NK-92 (cell line): Measurements from ENCODE around the gene DLG3.

ENCODE experiments used
- DNase-seq: peaks from one replicate; lab custom pipeline; 2025; ENCODE audit not compliant: unreplicated experiment; lab: John Stamatoyannopoulos, UW

Gene DLG3

GRCh38 chrX:70476166-70476933 lies 31.7 kb downstream of the DLG3 start:
- DNase-seq: no peak

DNA sequence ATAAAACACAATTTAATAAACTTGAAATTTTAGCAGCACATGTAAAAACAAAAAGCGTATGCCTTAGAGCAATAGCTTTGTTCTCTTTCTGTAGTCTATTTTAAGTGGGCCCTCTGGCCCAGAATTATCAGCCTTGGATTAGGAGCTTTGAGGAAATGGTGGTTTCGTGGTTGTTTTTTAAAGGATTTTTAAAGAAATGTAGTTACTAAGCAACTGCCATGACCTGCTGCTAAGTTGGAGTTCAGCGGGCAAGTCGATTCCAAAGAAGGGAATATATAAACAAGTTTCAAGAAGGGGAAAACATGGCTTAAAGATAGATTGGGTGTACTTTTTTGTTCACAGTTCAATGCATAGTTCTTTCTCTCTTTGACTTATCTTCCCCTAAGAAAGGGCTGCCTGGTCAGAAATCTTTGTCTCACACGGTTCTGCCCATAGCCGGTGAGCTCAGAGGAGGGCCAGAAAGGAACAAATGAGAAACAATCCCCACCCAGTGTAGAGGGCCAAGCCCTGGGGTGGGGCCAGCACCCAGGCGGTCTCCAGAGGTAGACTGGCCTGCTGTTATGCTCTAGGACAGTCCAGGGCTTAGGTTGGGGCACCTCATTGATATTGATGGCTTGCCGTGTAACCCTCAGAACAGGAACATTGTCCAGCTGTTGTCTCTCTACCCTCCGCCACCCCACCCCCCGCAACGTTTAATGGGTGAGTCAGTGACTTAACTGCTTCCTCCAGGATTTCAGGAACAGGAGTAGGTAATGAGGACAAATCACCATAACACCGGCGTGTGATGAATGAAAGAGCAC lies 32.5 kb downstream of the DLG3 start:
- no peak for DNase-seq

DNA sequence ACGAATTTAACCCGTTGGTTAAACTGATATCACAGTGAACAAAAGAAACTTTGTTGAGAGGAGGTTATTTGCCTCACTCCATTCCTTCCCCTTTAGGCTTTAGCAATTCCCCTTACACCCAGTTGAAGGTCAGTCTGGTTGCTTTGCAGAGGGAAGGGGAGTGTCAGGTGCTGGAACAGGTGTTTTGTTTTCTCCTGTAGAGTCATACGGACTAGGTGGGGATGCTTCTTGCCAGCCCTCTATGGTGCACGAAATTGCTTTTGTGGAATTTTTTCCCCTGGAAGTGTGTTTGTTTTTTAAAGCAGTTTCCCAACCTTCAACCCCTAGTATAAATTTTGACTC lies 33.1 kb downstream of the DLG3 start:
- DNase-seq: no peak

DNA sequence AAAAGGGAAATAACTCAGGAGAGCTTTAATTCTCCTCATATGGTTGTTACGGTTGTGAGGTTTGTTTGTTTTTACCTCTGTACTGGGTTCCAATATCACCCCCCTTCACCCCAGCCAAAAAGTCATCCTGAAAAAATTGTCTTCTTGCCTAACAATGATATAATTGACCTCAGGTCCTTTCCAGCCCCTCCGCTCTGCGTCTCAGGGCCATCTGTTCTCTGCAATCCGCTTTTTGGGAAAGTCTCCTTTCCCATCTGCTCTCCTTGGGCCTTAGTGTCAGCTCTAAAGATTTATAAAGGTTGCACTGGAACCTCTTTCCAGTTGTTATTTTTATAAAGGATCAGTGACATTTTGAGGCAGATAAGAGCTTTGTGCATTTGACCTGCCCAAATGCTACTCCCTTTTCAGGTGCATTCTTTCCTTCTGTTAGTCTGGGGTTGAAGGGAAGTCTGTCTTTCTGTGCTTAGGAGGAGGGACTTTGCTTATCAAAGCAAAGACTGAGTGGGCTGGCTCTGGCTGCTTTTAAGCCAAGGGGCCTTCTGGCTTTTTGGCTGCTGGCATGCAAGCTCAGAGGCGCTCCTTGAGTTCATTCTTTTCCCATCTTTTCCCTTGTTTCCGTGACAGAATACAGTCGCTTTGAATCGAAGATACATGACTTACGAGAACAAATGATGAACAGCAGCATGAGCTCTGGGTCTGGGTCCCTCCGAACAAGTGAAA lies 34.1 kb downstream of the DLG3 start:
- DNase-seq: no peak

DNA sequence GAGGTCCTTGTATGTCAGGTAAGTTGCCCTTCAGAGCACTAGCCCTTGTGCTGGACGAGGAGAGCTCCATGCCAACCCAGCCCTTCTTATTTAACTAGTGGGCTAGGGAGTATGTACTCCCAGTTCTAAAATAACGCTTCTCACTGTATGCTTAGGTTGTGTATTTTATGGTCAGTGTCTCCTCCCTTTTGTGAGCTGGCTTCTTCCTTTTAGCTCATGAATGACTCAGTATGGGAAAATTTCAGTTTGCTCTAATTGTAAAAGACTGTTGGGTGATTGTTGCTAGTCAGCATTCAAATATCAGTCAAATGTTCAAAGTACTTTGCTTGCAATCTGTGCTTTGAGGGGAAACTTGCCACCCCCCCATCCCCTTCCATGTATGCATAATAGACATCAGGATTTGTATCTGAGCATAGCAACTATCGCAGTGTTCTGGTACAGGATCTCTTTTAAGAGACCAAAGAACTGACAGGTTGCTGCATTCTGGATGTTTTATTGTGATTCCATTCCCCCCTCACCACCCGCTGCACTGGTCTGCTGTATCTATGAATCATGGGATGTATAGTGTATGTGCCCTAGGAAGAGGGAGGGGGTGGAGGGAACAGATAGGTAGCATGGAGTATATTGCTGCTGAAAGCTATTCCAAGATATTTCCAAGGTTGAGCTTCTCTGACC lies 34.7 kb downstream of the DLG3 start:
- no peak for DNase-seq

GRCh38 chrX:70479922-70480659 lies 35.5 kb downstream of the DLG3 start:
- DNase-seq: no peak

GRCh38 chrX:70480660-70481018 lies 36.0 kb downstream of the DLG3 start:
- no peak for DNase-seq

- no peak for DNase-seq
These were observed 37.0 kb downstream of the DLG3 start for GRCh38 chrX:70481471-70482270.

- DNase-seq: no peak
These were observed 37.7 kb downstream of the DLG3 start for GRCh38 chrX:70482300-70482699.

DNA sequence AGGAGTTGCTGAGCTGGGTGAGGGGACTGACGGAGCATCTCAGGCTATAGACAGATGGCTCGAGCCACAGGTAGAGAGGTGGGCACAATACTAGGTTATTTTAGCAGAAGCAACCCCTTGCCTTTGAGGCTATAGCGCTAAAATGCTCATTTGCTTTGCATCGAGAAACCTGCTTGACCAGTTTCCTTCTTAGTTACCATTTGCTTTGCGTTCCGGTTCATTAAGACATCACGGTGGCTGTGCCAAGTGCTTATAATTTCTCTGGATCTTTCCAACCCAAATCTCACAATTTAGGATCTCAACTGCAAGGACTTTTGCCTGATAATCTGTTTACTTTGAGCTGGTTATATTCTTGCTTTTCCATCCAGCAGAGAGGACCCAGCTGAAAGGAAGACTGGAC lies 40.8 kb downstream of the DLG3 start:
- no peak for DNase-seq

GRCh38 chrX:70488856-70489255 lies 44.2 kb downstream of the DLG3 start:
- no peak for DNase-seq

DNA sequence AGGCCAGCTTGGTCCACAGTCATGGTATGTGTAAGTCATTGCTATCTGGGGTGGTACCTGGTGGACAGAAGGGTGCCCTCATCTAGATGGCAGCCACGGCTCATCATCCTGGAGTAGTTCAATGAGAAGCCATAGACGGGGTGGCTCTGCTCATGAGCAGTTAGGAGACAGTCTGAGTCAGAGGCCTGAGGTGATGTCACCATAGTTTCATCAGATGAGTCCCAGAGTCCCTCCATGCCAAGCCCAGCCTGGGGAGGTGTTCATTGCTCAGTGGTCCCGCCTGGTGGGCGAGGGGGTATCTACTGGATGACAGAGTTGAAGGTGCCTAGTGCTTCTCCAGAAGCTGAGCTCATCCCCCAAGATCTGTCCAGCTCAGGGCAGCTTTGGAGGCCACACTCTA lies 49.8 kb downstream of the DLG3 start:
- DNase-seq: no peak

DNA sequence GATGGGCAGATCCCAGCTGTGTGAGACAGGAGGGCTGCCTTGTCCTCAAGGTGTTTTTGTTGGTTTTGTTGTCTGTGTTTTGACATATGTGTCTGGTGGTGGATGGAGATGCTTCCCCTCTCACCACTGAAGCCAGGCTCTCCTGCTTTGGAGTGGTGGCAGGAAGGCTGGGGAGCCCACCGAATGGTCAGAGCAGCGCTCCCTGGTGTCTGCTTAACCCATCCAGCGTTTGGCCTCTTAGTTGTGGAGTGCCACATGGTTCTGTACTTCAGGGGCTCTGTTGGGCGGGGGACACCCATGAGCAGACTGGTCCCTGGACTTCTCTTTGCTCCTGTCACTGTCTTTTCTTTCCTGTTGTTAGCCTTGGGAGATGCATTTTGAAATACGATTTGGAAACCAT lies 51.9 kb downstream of the DLG3 start:
- DNase-seq: no peak

GRCh38 chrX:70497026-70497425 lies 52.4 kb downstream of the DLG3 start:
- no peak for DNase-seq

- DNase-seq: no peak
These were observed 53.5 kb downstream of the DLG3 start for GRCh38 chrX:70498129-70498528.

GRCh38 chrX:70500826-70501225 lies 56.2 kb downstream of the DLG3 start:
- no peak for DNase-seq

GRCh38 chrX:70504772-70505450 lies 60.3 kb downstream of the DLG3 start:
- DNase-seq: no peak

GRCh38 chrX:70505451-70505841 lies 60.8 kb downstream of the DLG3 start:
- no peak for DNase-seq

- no peak for DNase-seq
These were observed 63.8 kb downstream of the DLG3 start for GRCh38 chrX:70508296-70508911.
